HG02884 (cell line): ENCODE measurements around the gene GABPB1.
A peak's percentile ranks its signal among the peaks of the same experiment; 100 is the strongest.
"Not testable (repeated sequence)": the region's sequence is repeated elsewhere in the genome, so short reads cannot be mapped to it uniquely, and the experiment has no call there.

Experiments used
- ATAC-seq: cut with Tn5 transposase; IDR thresholded peaks from one replicate; pipeline ENCODE4 v1.9.1; 2021; ENCODE audit warnings: mild to moderate bottlenecking, moderate library complexity; ENCODE audit not compliant: unreplicated experiment

The GABPB1 gene

GRCh38 chr15:50354838-50355618 is at the start of gene GABPB1:
TSS of gene GABPB1 (minus strand) at chr15:50355198. CDS start at chr15:50309798, 45,400 bp downstream.
- peak; percentile 42 for ATAC-seq

DNA sequence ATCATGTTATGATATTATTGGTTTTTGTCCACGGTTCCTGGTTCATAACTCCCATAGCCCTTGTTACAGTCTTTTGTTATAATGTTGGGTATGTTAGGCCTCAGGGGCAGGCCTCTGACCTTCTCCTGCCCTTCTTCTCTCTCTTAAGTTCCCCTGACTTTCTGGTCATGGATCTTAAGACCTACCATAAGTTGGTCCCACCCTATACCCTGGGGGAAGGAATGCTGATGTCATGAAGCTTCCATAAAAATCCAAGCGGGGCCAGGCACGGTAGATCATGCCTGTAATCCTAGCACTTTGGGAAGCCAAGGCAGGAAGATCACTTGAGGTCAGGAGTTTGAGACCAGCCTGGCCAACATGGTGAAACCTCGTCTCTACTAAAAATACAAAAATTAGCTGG is 36.6 kb upstream of the GABPB1 start:
- not testable (repeated sequence) for ATAC-seq

GRCh38 chr15:50390554-50391264 is 35.7 kb upstream of the GABPB1 start:
- peak; percentile 87 for ATAC-seq

DNA sequence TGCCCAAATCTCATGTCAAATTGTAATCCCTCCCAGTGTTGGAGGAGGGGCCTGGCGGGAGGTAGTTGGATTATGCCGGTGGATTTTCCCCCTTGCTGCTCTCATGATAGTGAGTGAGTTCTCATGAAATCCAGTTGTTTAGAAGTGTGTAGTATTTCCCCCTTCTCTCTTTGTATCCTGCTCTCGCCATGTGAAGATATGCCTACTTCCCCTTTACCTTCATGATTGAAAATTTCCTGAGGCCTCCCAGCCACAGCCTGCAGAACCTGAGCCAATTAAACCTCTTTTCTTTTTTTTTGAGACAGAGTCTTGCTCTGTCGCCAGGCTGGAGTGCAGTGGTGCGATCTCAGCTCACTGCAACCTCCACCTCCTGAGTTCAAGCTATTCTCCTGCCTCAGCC is 27.4 kb upstream of the GABPB1 start:
- ATAC-seq: not testable (repeated sequence)

DNA sequence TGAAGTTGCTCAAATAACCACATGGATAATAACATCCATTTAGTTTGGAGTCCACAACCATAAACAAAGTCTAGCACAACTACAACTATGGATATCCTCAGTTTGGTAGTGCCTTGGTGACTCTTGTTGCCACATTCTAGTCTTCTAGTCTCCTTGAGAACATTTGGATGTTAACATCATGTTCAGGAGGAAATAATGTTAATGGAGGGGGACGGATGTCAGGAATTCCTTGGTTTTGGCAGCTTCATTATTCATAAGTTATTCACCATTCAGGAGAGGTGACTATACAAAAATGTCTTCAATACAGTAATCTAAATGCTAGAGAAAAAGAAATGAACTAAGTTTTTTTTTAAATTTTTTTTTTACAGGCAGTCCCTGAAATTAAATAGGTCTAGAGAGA is 26.4 kb upstream of the GABPB1 start:
- no peak for ATAC-seq

GRCh38 chr15:50380089-50380488 is 25.1 kb upstream of the GABPB1 start:
- ATAC-seq: no peak

DNA sequence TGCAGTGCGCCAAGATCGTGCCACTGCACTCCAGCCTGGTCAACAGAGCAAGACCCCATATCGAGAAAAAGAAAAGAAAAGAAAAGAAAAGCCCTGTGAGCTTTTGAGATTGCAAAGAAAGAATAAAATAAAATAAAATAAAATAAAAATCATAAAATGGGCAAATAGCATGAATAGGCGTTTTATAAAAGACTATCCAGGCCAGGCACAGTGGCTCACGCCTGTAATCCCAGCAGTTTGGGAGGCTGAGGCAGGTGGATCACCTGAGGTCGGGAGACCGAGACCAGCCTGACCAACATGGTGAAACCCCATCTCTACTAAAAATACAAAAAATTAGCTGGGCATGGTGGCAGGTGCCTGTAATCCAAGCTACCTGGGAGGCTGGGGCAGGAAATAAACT is 24.4 kb upstream of the GABPB1 start:
- ATAC-seq: not testable (repeated sequence)

DNA sequence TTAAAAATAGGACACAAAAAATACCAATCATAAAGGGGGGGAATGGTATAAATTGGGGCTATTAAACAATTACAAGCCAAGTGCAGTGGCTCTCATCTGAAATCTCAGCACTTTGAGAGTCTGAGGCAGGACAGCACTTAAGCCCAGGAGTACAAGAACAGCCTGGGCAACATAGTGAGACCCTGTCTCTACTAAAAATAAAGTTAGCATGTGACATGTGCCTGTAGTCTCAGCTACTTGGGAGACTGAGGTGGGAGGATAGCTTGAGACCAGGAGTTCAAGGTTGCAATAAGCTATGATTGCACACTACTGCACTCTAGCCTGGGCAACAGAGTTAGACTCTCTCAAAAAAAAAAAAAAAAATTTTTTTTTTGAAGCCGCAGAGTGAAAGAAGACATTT is 23.8 kb upstream of the GABPB1 start:
- ATAC-seq: no peak

GRCh38 chr15:50377867-50378751 is 23.1 kb upstream of the GABPB1 start:
- ATAC-seq: peak; percentile 99

DNA sequence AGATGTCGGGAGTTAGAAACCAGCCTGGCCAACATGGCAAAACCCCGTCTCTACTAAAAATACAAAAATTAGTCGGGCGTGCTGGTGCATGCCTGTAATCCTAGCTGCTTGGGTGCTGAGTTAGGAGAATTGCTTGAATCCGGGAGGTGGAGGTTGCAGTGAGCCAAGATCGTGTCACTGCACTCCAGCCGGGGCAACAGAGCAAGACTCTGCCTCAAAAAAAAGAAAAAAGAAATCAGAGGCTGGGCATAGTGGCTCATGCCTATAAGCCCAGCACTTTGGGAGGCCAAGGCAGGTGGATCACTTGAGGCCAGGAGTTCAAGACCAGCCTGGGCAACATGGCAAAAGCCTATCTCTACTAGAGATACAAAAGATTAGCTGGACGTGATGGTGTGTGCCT is 14.6 kb upstream of the GABPB1 start:
- not testable (repeated sequence) for ATAC-seq

- no peak for ATAC-seq
These were observed 11.0 kb upstream of the GABPB1 start for GRCh38 chr15:50365971-50366370.

- no peak for ATAC-seq
These were observed 10.6 kb upstream of the GABPB1 start for GRCh38 chr15:50365570-50365969.

DNA sequence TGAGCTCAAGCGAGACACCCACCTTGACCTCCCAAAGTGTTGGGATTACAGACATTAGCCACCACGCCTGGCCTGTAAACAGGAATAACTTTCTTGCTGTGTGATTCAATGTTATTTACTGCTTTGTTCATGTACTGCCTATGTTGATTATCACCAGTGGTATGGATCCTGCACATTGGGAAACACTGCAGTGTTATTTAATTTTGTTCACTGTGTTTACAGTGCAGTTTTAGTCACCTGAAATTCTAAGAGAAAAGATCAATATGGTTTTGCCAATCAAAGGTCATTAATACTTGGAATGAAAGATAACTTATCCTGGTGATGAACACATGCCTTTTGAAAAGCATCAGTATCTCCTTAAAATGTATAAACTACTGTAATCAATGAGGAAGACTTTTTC is 8.6 kb upstream of the GABPB1 start:
- ATAC-seq: no peak

DNA sequence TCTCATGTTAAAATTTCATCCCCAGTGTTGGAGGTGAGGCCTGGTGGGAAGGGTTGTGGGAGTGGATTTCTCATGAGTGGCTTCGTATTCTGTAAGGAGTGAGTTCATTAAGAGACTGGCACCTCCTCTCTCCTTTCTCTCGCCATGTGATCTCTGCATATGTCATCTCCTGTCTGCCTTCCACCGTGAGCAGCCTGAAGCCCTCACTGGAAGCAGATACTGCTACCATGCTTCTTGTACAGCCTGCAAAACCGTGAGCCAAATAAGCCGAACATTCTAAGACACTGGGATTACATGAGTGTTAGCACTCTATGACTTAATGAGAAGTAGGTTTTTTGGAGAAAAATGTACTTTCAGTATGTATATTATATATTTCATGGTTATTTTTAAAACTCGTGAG is 6.8 kb upstream of the GABPB1 start:
- no peak for ATAC-seq

GRCh38 chr15:50358845-50359244 is 3.8 kb upstream of the GABPB1 start:
- ATAC-seq: no peak

DNA sequence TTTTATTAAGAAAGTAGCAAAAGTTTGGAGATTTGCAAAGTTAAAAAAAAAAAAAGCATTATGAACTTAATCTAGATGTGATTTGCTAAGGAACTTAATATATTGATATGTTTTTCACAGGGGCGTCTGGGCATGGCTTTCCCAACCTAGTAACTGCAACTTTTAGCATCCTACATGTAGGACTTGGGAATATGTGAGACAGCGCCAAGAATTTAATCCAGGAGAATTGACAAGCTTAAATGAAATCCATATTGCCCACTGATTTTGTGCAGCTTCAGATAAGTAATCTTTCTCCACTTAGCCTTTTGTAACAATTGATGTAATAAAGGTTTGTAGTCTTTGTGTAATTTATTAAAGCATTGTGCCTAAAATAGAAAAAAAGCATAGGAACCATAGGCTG is 982 bp upstream of the GABPB1 start:
- no peak for ATAC-seq

DNA sequence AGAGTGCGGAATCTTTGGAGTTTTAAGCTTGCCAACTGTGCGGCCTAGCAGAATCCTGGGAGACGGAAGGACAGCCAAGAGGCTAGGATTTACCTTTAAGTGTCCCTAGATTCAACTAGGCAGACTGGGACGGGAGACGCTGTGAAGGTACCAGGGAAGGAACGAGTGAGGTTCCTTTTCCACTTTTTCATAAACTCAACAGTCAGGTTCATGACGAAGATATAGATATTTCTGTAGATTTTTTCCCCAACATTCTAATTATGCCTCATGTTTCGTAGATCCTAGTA is 564 bp upstream of the GABPB1 start:
- no peak for ATAC-seq

DNA sequence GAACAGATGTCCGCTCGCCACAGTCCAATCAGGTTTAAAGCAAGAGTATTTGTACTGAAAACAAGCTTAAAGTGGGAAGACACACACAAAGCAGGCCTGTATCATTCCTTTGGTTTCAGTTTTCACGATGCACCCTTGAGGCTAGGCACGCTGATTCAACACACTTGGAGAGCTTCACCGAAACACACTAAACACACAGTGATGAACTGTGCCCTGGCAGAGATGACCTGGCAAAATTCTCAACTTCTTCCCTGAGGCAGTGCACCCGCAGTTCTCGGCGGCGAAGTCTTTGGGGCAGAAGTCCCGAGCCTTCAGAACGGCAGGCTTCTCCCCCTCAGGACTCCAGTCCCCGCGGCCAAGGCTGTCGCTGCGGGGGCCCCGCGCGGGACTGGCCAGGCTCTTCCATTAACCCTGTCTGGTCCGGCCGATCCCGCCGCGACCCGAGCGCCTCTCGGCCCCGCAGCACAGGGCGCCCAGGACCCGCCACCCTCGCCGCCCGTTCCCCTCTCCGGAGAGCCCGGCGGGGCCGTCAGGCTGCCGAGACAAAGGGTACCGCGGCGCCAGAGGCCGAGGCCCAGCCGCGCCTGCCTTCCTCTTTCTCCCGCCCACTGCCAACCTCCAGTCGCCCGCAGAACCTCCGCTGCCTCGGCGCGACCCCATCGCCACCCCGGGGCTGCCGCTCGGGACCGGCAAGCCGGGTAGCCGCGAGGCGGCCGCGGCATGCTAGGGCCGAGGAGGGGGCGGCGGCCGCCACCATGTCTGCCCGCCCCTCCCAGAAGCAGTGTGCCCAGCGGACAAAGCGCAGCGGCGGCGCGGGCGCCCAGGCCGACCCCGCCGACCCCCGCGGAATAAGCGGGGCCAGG is 792 bp downstream of the GABPB1 start:
- ATAC-seq: peak; percentile 28

DNA sequence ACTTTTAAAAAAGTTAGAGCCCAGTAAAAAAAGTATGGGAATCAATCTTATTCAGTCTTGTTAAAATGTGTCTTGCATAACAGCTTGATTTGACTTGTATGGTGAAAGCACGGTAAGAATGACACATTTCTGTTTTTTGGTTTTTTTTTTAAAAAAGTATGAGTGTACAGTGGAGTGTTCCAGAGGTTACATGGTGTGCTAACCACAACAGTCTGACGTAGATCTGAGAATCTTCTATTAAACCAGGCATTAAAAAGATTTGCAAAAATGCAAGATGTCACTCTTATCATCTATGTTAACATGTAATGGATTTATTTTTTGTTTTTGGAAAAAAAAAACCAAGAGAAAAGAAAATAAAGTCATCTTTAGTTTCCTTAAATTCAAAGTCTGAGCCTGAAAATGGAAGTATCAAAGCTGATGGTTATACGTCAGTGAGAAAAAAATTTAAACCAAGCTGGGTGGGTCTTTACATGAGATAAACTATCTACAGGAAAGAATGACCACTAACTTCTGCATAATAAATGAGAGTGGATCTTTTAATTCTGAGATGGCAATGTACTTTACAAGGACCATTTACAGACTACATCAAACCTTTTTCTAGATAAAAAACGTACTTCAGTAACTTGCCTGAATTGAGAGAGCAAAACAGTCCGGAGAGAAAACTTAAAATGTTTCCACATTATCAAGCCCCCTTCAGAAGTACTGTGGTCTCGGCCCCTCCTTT is 1.6 kb downstream of the GABPB1 start:
- ATAC-seq: no peak

DNA sequence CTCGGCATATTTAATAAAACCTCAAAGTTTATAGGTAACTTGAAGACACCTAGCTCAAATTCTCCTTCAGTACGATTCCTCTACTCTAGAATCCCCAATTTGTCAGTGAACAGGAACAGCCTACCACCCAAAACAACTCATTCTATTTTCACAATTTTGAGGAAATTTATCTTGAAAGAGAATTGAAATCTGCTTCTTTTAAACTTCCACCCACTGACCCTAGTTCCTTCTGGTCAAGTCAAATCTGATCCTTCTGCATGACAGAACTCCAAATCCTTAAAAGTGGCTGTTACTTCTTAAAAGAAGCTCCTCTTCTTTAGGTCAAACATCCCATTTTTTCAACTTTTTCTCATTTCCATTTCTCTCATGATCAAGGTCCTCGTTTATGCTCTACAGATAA is 4.4 kb downstream of the GABPB1 start:
- no peak for ATAC-seq
